ENCODE data around the gene ARHGAP44.

The ARHGAP44 gene

GRCh38 chr17:12815642-12816141 lies 26.4 kb downstream of the ARHGAP44 start:
- H3K4me3 ChIP-seq (ENCODE audit: low read depth, low read length): no peak overlapping the region
- CTCF ChIA-PET: no interaction called here
- POLR2A ChIA-PET: no interaction called here
- TF ChIP-seq ZNF280C (tag by site-specific recombination; IDR thresholded peaks at IDR 0.05) (no peak), ZNF596 (tag by site-specific recombination; IDR thresholded peaks at IDR 0.05) (no peak), ZNF544 (tag by site-specific recombination; IDR thresholded peaks at IDR 0.05) (no peak), PATZ1 (tag by site-specific recombination; IDR thresholded peaks at IDR 0.05) (no peak), ZNF830 (tag by site-specific recombination; IDR thresholded peaks at IDR 0.05; ENCODE audit: low read depth) (no peak), ZNF558 (tag by site-specific recombination; IDR thresholded peaks at IDR 0.05) (no peak), ZNF423 (tag by site-specific recombination; IDR thresholded peaks at IDR 0.05) (no peak), GLIS1 (tag by site-specific recombination; IDR thresholded peaks at IDR 0.05) (no peak), ZNF146 (tag by site-specific recombination; IDR thresholded peaks at IDR 0.05) (no peak), SCRT1 (tag by site-specific recombination; IDR thresholded peaks at IDR 0.05; ENCODE audit: borderline replicate concordance) (no peak), ATF2 (tag by site-specific recombination; IDR thresholded peaks at IDR 0.05; ENCODE audit: low read depth) (no peak), ZNF48 (tag by site-specific recombination; IDR thresholded peaks at IDR 0.05) (no peak), ZBTB20 (tag by site-specific recombination; IDR thresholded peaks at IDR 0.05) (no peak), ZNF585B (tag by site-specific recombination; IDR thresholded peaks at IDR 0.05) (no peak)
- TF ChIP-seq, protein P1, sequence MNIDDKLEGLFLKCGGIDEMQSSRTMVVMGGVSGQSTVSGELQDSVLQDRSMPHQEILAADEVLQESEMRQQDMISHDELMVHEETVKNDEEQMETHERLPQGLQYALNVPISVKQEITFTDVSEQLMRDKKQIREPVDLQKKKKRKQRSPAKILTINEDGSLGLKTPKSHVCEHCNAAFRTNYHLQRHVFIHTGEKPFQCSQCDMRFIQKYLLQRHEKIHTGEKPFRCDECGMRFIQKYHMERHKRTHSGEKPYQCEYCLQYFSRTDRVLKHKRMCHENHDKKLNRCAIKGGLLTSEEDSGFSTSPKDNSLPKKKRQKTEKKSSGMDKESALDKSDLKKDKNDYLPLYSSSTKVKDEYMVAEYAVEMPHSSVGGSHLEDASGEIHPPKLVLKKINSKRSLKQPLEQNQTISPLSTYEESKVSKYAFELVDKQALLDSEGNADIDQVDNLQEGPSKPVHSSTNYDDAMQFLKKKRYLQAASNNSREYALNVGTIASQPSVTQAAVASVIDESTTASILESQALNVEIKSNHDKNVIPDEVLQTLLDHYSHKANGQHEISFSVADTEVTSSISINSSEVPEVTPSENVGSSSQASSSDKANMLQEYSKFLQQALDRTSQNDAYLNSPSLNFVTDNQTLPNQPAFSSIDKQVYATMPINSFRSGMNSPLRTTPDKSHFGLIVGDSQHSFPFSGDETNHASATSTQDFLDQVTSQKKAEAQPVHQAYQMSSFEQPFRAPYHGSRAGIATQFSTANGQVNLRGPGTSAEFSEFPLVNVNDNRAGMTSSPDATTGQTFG (tag by site-specific recombination; IDR thresholded peaks at IDR 0.05; ENCODE audit: borderline replicate concordance): no peak
- TF ChIP-seq, protein P2, sequence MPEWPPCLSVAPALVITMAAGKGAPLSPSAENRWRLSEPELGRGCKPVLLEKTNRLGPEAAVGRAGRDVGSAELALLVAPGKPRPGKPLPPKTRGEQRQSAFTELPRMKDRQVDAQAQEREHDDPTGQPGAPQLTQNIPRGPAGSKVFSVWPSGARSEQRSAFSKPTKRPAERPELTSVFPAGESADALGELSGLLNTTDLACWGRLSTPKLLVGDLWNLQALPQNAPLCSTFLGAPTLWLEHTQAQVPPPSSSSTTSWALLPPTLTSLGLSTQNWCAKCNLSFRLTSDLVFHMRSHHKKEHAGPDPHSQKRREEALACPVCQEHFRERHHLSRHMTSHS (tag by site-specific recombination; IDR thresholded peaks at IDR 0.05): no peak
- TF ChIP-seq, protein P3, sequence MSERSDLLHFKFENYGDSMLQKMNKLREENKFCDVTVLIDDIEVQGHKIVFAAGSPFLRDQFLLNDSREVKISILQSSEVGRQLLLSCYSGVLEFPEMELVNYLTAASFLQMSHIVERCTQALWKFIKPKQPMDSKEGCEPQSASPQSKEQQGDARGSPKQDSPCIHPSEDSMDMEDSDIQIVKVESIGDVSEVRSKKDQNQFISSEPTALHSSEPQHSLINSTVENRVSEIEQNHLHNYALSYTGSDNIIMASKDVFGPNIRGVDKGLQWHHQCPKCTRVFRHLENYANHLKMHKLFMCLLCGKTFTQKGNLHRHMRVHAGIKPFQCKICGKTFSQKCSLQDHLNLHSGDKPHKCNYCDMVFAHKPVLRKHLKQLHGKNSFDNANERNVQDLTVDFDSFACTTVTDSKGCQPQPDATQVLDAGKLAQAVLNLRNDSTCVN (tag by site-specific recombination; optimal IDR thresholded peaks at IDR 0.05): no peak
- TF ChIP-seq, protein P4, sequence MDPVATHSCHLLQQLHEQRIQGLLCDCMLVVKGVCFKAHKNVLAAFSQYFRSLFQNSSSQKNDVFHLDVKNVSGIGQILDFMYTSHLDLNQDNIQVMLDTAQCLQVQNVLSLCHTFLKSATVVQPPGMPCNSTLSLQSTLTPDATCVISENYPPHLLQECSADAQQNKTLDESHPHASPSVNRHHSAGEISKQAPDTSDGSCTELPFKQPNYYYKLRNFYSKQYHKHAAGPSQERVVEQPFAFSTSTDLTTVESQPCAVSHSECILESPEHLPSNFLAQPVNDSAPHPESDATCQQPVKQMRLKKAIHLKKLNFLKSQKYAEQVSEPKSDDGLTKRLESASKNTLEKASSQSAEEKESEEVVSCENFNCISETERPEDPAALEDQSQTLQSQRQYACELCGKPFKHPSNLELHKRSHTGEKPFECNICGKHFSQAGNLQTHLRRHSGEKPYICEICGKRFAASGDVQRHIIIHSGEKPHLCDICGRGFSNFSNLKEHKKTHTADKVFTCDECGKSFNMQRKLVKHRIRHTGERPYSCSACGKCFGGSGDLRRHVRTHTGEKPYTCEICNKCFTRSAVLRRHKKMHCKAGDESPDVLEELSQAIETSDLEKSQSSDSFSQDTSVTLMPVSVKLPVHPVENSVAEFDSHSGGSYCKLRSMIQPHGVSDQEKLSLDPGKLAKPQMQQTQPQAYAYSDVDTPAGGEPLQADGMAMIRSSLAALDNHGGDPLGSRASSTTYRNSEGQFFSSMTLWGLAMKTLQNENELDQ (tag by site-specific recombination; IDR thresholded peaks at IDR 0.05; ENCODE audit: low read depth): no peak
- TF ChIP-seq, protein P5, sequence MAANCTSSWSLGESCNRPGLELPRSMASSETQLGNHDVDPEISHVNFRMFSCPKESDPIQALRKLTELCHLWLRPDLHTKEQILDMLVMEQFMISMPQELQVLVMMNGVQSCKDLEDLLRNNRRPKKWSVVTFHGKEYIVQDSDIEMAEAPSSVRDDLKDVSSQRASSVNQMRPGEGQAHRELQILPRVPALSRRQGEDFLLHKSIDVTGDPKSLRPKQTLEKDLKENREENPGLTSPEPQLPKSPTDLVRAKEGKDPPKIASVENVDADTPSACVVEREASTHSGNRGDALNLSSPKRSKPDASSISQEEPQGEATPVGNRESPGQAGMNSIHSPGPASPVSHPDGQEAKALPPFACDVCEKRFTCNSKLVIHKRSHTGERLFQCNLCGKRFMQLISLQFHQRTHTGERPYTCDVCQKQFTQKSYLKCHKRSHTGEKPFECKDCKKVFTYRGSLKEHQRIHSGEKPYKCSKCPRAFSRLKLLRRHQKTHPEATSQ (tag by site-specific recombination; IDR thresholded peaks at IDR 0.05): no peak
- H3K36me3 ChIP-seq (ENCODE audit: control insufficient read depth in 2 of 2, insufficient read depth in 1 of 2, low read length in 2 of 2): no peaks in the 10 kb centered on the region
- H3K4me1 ChIP-seq (ENCODE audit: control insufficient read depth, insufficient read depth, low read length): no peaks in the 10 kb centered on the region
- no peak overlapping the region for H3K27ac ChIP-seq (ENCODE audit: extremely low read depth, low read depth, low read length)
- no peaks in the 10 kb centered on the region; the same call in 1 of the 2 replicates for H3K9me3 ChIP-seq (ENCODE audit: control insufficient read depth, insufficient read depth, low read depth, low read length)

Measured in HEK293 (cell line).